Endothelial cell of umbilical vein (primary cell): ENCODE results near the gene CSN3. TPM values are rescaled to one million over a fixed set of nuclear protein-coding genes. Genes with fewer than 3 reads are reported as not detected.
A peak's percentile ranks its signal among the peaks of the same experiment; 100 is the strongest.

ENCODE experiments used
- BruUV-seq: library from RNA; stranded (reverse); fragments of 400-500 nt; replicated peaks from 2 replicates; lab custom pipeline; 2021; lab: Mats Ljungman, UMichigan
- CTCF ChIA-PET: fragments of 300-600, 350-600 bp; sonication (Branson Sonifier 250); formaldehyde crosslinking; loops from one replicate; lab custom pipeline; 2021; ENCODE audit warnings: antibody characterized with exemption, inconsistent platforms; lab: Charles Lee
- POLR2A ChIA-PET: fragments of 300-600, 350-600 bp; sonication (Branson Sonifier 250); formaldehyde crosslinking; loops from one replicate; lab custom pipeline; 2021; ENCODE audit warnings: antibody characterized with exemption, inconsistent platforms; lab: Charles Lee
- DNase-seq: peaks from one replicate; pipeline ENCODE4 v3.0.0-alpha.2; 2011; ENCODE audit warnings: low read depth, low spot score
- FAIRE-seq: peaks from 2 replicates; lab custom pipeline; 2011; peaks lifted over from hg19 to GRCh38; lab: Jason Lieb, UNC
- H2AFZ ChIP-seq: 2 replicates; pipeline ENCODE4 v1.6.0; 2012; ENCODE audit warnings: low read depth, low read length, control low read depth, inconsistent platforms
- H3K27ac ChIP-seq: 2 replicates; pipeline ENCODE4 v1.5.1; 2011; ENCODE audit warnings: low read depth, mild to moderate bottlenecking, control low read depth, low read length, moderate library complexity; ENCODE audit not compliant: insufficient read depth
- H3K27me3 ChIP-seq, 2 experiments: 2 replicates each; pipeline versions ENCODE4 v1.6.0 to v1.6.1; 2011; ENCODE audit warnings: low read length in 2 of 2, mixed read lengths in 1 of 2; ENCODE audit not compliant: control insufficient read depth in 2 of 2, insufficient read depth in 2 of 2
- H3K36me3 ChIP-seq, 2 experiments: 2 replicates in 1 of 2; 3 replicates in 1 of 2; pipeline ENCODE4 v1.5.1; 2011; ENCODE audit warnings: low read length in 2 of 2, mild to moderate bottlenecking in 1 of 2, moderate library complexity in 1 of 2; ENCODE audit not compliant: control insufficient read depth in 2 of 2, insufficient read depth in 2 of 2; ENCODE audit errors: extremely low read depth in 1 of 2
- H3K4me1 ChIP-seq: 3 replicates; pipeline ENCODE4 v1.5.1; 2011; ENCODE audit warnings: mild to moderate bottlenecking, low read length; ENCODE audit not compliant: control insufficient read depth, insufficient read depth; ENCODE audit errors: extremely low read depth
- H3K4me2 ChIP-seq: 2 replicates; pipeline ENCODE4 v1.6.1; 2011; ENCODE audit warnings: low read length, control low read depth, mixed read lengths; ENCODE audit not compliant: insufficient read depth
- H3K4me3 ChIP-seq, 3 experiments: fragments of 200-600 bp in 1 of 3; sonication (generic), shearing (Covaris generic) in 1 of 3; replicated peaks in 1 of 3; 2 replicates each; pipeline ENCODE4 v1.5.1; 2011 to 2016; ENCODE audit warnings: control low read depth in 3 of 3, low read length in 3 of 3, mild to moderate bottlenecking in 2 of 3, inconsistent platforms in 1 of 3, low read depth in 1 of 3, moderate library complexity in 1 of 3; ENCODE audit not compliant: insufficient read depth in 1 of 3
- H3K79me2 ChIP-seq: 2 replicates; pipeline ENCODE4 v1.6.0; 2012; ENCODE audit warnings: low read length, inconsistent platforms; ENCODE audit not compliant: control insufficient read depth, insufficient read depth
- H3K9ac ChIP-seq: replicated peaks from 2 replicates; pipeline ENCODE3; 2011; ENCODE audit warnings: low read length, control low read depth; ENCODE audit not compliant: insufficient read depth; ENCODE audit errors: extremely low read depth
- H3K9me1 ChIP-seq: replicated peaks from 3 replicates; pipeline ENCODE4 v1.6.0; 2011; ENCODE audit warnings: mild to moderate bottlenecking, low read length; ENCODE audit not compliant: control insufficient read depth, insufficient read depth; ENCODE audit errors: extremely low read depth
- H3K9me3 ChIP-seq: replicated peaks from 2 replicates; pipeline ENCODE4 v1.5.1; 2012; ENCODE audit warnings: low read length, inconsistent platforms; ENCODE audit not compliant: control insufficient read depth, insufficient read depth
- H4K20me1 ChIP-seq: replicated peaks from 2 replicates; pipeline ENCODE3; 2011; ENCODE audit warnings: mild to moderate bottlenecking, low read length; ENCODE audit not compliant: control insufficient read depth, insufficient read depth; ENCODE audit errors: extremely low read depth
- EZH2 ChIP-seq: IDR thresholded peaks from 2 replicates; pipeline ENCODE4 v1.6.1; 2012; ENCODE audit warnings: borderline replicate concordance, low read depth, mild to moderate bottlenecking, moderate library complexity, low read length, inconsistent platforms; ENCODE audit not compliant: severe bottlenecking
- FOS ChIP-seq: IDR thresholded peaks from 2 replicates; pipeline ENCODE4 v1.6.1; 2011; ENCODE audit warnings: mild to moderate bottlenecking, low read length, moderate library complexity, borderline replicate concordance; ENCODE audit not compliant: insufficient read depth
- GATA2 ChIP-seq: IDR thresholded peaks from 2 replicates; pipeline ENCODE4 v1.7.0; 2011; ENCODE audit warnings: low read depth, mild to moderate bottlenecking, moderate library complexity, mixed read lengths, low read length; ENCODE audit not compliant: insufficient read length, insufficient read depth
- JUN ChIP-seq: IDR thresholded peaks from 2 replicates; pipeline ENCODE4 v1.6.1; 2011; ENCODE audit warnings: borderline replicate concordance, low read depth; ENCODE audit not compliant: insufficient read length, insufficient read depth
- MAX ChIP-seq: IDR thresholded peaks from 2 replicates; pipeline ENCODE4 v1.6.1; 2011; ENCODE audit not compliant: insufficient read depth, insufficient read length
- MYC ChIP-seq: IDR thresholded peaks from one replicate; pipeline ENCODE4 v1.6.1; 2011; ENCODE audit warnings: mild to moderate bottlenecking, low read depth, low read length
- POLR2A ChIP-seq: IDR thresholded peaks from 2 replicates; pipeline ENCODE4 v1.6.1; 2012; ENCODE audit warnings: low read depth, mild to moderate bottlenecking, control low read depth, low read length
- POLR2AphosphoS5 ChIP-seq: IDR thresholded peaks from 2 replicates; pipeline ENCODE4 v1.6.1; 2012; ENCODE audit warnings: low read depth, mild to moderate bottlenecking, control low read depth, low read length, moderate library complexity; ENCODE audit not compliant: insufficient read depth
- dilution Hi-C: fragments of 300-500 bp; cut with MboI; formaldehyde crosslinking; loops from one replicate; pipeline ENCODE4 v1.15.0; 2019; ENCODE audit warnings: low sequenced_read_pairs; ENCODE audit not compliant: extremely low pct_ligation_motif_present
- intact Hi-C: fragments of 100-400 bp; cut with micrococcal nuclease; formaldehyde crosslinking; loops from one replicate; pipeline ENCODE4 v1.10.0; 2022
- polyA plus RNA-seq, 4 experiments: library from polyadenylated mRNA; depleted of rRNA in 3 of 4; stranded (reverse) in 3 of 4; unstranded in 1 of 4; fragments of >200 nt; gene quantifications; 2 replicates each; pipeline versions ENCODE4 v1.2.1 to v1.2.3, GENCODE V29; 2011 to 2012; ENCODE audit warnings: missing spikeins in 1 of 4
- total RNA-seq: library from RNA; stranded (reverse); gene quantifications from 2 replicates; pipeline ENCODE4 v1.2.3, GENCODE V29; 2021
- TF ChIP-seq, protein P1 (sequence below), 2 donors: IDR thresholded peaks; 1 replicate in 1 of 2; 2 replicates in 1 of 2; pipeline ENCODE4 v1.5.1; 2011; ENCODE audit warnings: low read length in 2 of 2, mild to moderate bottlenecking in 2 of 2, moderate library complexity in 2 of 2, control low read depth in 1 of 2, inconsistent platforms in 1 of 2, low read depth in 1 of 2; ENCODE audit not compliant: insufficient read depth in 1 of 2; ENCODE audit errors: extremely low read depth in 1 of 2

The CSN3 gene
- total and polyA plus RNA-seq, 2 donors (not counting 3 experiments of a cell fraction or from before 2014, with no cell fraction given): not detected

DNA sequence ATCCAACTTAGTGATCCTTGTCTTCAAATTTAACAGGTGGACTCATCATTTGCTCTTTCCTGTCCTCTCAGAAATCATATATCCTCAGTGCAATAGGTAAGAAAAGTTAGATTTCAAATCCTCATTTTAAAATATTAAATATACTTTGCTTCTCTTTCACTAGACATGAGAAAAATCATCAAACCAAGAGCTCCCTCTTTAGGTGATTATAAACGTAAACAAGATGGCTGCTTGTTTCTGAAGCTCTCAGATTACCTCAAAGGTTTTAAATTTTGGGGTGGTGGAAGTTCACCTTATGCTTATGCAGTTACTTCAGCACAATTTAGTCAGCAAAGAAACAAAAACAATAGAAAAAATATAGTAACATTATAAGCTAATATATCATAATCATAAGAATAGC lies 27.3 kb downstream of the CSN3 start:
- Histone ChIP-seq H4K20me1 (no peaks in the 10 kb centered on the region), H3K27me3 (no peaks in the 10 kb centered on the region), H3K9ac (no peak overlapping the region), H3K9me1 (no peaks in the 10 kb centered on the region), H3K4me2 (no peak overlapping the region), H3K4me1 (no peaks in the 10 kb centered on the region), H3K4me3 (no peak overlapping the region), H3K27ac (no peak overlapping the region), H2AFZ (no peak overlapping the region), H3K79me2 (no peaks in the 10 kb centered on the region), H3K9me3 (no peaks in the 10 kb centered on the region), H3K36me3 (no peaks in the 10 kb centered on the region)
- ChIA-PET POLR2A (no interaction called here), CTCF (interaction anchor here (0.7 to 2.5 kb wide), 25 partner anchors 8 to 951 kb away, joined by 3 to 33 read pairs (median 4); no protein-coding TSS in a partner anchor)
- no TSS peak for BruUV-seq
- intact Hi-C loops: loop anchor here (1.0 to 5.0 kb wide), 2 partner anchors 86 to 372 kb away; no protein-coding TSS in a partner anchor
- FAIRE-seq (no peak), DNase-seq (peak; percentile 10)
- TF ChIP-seq, protein P1, sequence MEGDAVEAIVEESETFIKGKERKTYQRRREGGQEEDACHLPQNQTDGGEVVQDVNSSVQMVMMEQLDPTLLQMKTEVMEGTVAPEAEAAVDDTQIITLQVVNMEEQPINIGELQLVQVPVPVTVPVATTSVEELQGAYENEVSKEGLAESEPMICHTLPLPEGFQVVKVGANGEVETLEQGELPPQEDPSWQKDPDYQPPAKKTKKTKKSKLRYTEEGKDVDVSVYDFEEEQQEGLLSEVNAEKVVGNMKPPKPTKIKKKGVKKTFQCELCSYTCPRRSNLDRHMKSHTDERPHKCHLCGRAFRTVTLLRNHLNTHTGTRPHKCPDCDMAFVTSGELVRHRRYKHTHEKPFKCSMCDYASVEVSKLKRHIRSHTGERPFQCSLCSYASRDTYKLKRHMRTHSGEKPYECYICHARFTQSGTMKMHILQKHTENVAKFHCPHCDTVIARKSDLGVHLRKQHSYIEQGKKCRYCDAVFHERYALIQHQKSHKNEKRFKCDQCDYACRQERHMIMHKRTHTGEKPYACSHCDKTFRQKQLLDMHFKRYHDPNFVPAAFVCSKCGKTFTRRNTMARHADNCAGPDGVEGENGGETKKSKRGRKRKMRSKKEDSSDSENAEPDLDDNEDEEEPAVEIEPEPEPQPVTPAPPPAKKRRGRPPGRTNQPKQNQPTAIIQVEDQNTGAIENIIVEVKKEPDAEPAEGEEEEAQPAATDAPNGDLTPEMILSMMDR (IDR thresholded peaks at IDR 0.05; ENCODE audit: extremely low read depth in 1 of 2, insufficient read depth in 1 of 2, low read depth in 1 of 2, low read length in 2 of 2): peak in 1 of 2 donors; percentile 7
- no peak for TF ChIP-seq MAX
- dilution Hi-C loops: no loop called here

DNA sequence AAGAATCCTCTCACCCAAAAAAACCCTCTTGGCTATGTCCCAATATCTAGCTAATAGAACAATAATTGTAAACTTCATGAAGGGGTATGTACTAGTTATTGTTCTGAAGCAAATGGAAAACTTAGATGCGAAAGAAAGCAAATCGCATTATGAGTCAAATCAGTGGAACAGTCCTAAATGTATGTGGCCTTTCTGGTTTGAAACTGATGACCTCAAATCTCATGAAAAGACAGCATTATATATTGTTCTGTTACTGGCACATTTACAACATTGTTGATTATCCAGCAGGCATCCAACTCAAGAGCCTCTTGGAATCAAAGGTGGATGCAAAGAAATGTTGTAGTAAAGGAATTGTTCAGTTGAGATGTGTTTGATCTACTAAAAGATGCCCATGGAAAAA lies 34.7 kb downstream of the CSN3 start:
- POLR2A ChIA-PET: no interaction called here
- H3K27ac ChIP-seq: no peak overlapping the region
- dilution Hi-C loops (no loop called here), intact Hi-C loops (no loop called here)
- TF ChIP-seq MAX (no peak), JUN (no peak), EZH2 (no peak), POLR2A (no peak), GATA2 (no peak), POLR2AphosphoS5 (no peak), MYC (no peak), FOS (no peak)
- TF ChIP-seq, protein P1 (IDR thresholded peaks at IDR 0.05; ENCODE audit: extremely low read depth in 1 of 2, insufficient read depth in 1 of 2, low read depth in 1 of 2, low read length in 2 of 2): no peak
- H3K79me2 ChIP-seq: no peaks in the 10 kb centered on the region
- DNase-seq: no peak
- no peaks in the 10 kb centered on the region for H3K9me3 ChIP-seq
- H4K20me1 ChIP-seq: no peaks in the 10 kb centered on the region
- FAIRE-seq: no peak
- no peak overlapping the region for H2AFZ ChIP-seq
- H3K4me2 ChIP-seq: no peak overlapping the region
- BruUV-seq: no TSS peak
- no peak overlapping the region for H3K9ac ChIP-seq
- no peak overlapping the region for H3K4me3 ChIP-seq
- H3K36me3 ChIP-seq: no peaks in the 10 kb centered on the region
- H3K9me1 ChIP-seq: no peaks in the 10 kb centered on the region
- H3K27me3 ChIP-seq: no peaks in the 10 kb centered on the region
- CTCF ChIA-PET: no interaction called here
- no peaks in the 10 kb centered on the region for H3K4me1 ChIP-seq
